Liver (tissue), 9 donors: ENCODE results near the gene ELL. TPM values are rescaled to one million over a fixed set of nuclear protein-coding genes. Genes with fewer than 3 reads are reported as not detected.

ENCODE experiments used
- DNase-seq: peaks from one replicate; pipeline ENCODE4 v3.0.0-alpha.2; 2017; ENCODE audit warnings: low spot score
- H3K27ac ChIP-seq, 2 donors: one replicate each; pipeline ENCODE4 v1.7.0; 2013; ENCODE audit warnings: inconsistent platforms in 2 of 2, low read length in 2 of 2, control low read depth in 1 of 2, low read depth in 1 of 2, mild to moderate bottlenecking in 1 of 2
- H3K27me3 ChIP-seq, 4 donors: one replicate each; pipeline versions ENCODE4 v1.6.1 to v1.7.0; 2013; ENCODE audit warnings: low read length in 3 of 4, inconsistent platforms in 1 of 4, mild to moderate bottlenecking in 1 of 4, moderate library complexity in 1 of 4; ENCODE audit not compliant: control insufficient read depth in 4 of 4, insufficient read depth in 4 of 4
- H3K36me3 ChIP-seq, 4 donors: one replicate each; pipeline versions ENCODE4 v1.6.1 to v1.7.0; 2013; ENCODE audit warnings: low read length in 3 of 4, mild to moderate bottlenecking in 3 of 4, low read depth in 1 of 4, moderate library complexity in 1 of 4; ENCODE audit not compliant: control insufficient read depth in 4 of 4, insufficient read depth in 3 of 4
- H3K4me1 ChIP-seq, 4 donors: one replicate each; pipeline versions ENCODE4 v1.6.1 to v1.7.0; 2013; ENCODE audit warnings: low read length in 3 of 4, mild to moderate bottlenecking in 3 of 4, moderate library complexity in 1 of 4; ENCODE audit not compliant: control insufficient read depth in 4 of 4, insufficient read depth in 4 of 4
- H3K4me3 ChIP-seq, 3 donors: one replicate each; pipeline versions ENCODE4 v1.6.1 to v1.7.0; 2013; ENCODE audit warnings: low read length in 3 of 3, control low read depth in 1 of 3, low read depth in 1 of 3, mild to moderate bottlenecking in 1 of 3
- H3K9ac ChIP-seq, 2 donors: one replicate each; pipeline ENCODE4 v1.7.0; 2013; ENCODE audit warnings: low read length in 2 of 2, mild to moderate bottlenecking in 2 of 2, moderate library complexity in 2 of 2, control low read depth in 1 of 2, low read depth in 1 of 2
- H3K9me3 ChIP-seq, 4 donors: one replicate each; pipeline versions ENCODE4 v1.6.1 to v1.7.0; 2013; ENCODE audit warnings: low read length in 3 of 4; ENCODE audit not compliant: control insufficient read depth in 4 of 4
- CTCF ChIP-seq: fragments of 150-350 bp; IDR thresholded peaks from 2 replicates; pipeline ENCODE4 v1.5.1; 2017; ENCODE audit warnings: improper control_type of control experiment, low read depth, low read length; ENCODE audit not compliant: missing input control
- EGR1 ChIP-seq, 2 donors: IDR thresholded peaks; 2 replicates each; pipeline ENCODE4 v1.6.1; 2016 to 2018; ENCODE audit warnings: antibody characterized with exemption in 2 of 2, low read depth in 2 of 2
- FOXA1 ChIP-seq: IDR thresholded peaks from 2 replicates; pipeline ENCODE4 v1.6.1; 2016; ENCODE audit warnings: antibody characterized with exemption
- FOXA2 ChIP-seq: IDR thresholded peaks from 2 replicates; pipeline ENCODE4 v1.6.1; 2016; ENCODE audit warnings: antibody characterized with exemption
- GABPA ChIP-seq, 2 donors: IDR thresholded peaks in 1 of 2; conservative IDR thresholded peaks in 1 of 2; 2 replicates each; pipeline ENCODE4 v1.6.1; 2016; ENCODE audit warnings: antibody characterized with exemption in 2 of 2, mild to moderate bottlenecking in 1 of 2, moderate library complexity in 1 of 2
- HNF4A ChIP-seq, 2 donors: conservative IDR thresholded peaks; 2 replicates each; pipeline ENCODE4 v1.6.1; 2016; ENCODE audit warnings: antibody characterized with exemption in 2 of 2, mild to moderate bottlenecking in 2 of 2
- HNF4G ChIP-seq: IDR thresholded peaks from 2 replicates; pipeline ENCODE4 v1.6.1; 2016; ENCODE audit warnings: antibody characterized with exemption
- JUND ChIP-seq, 2 donors: IDR thresholded peaks; 2 replicates each; pipeline ENCODE4 v1.6.1; 2016; ENCODE audit warnings: antibody characterized with exemption in 2 of 2
- MAX ChIP-seq: IDR thresholded peaks from 2 replicates; pipeline ENCODE4 v1.6.1; 2016; ENCODE audit warnings: antibody characterized with exemption
- NR2F2 ChIP-seq: IDR thresholded peaks from 2 replicates; pipeline ENCODE4 v1.6.1; 2016; ENCODE audit warnings: antibody characterized with exemption
- RAD21 ChIP-seq, 2 donors: IDR thresholded peaks; 2 replicates each; pipeline ENCODE4 v1.6.1; 2016; ENCODE audit warnings: antibody characterized with exemption in 2 of 2, mild to moderate bottlenecking in 2 of 2
- RXRA ChIP-seq, 2 donors: IDR thresholded peaks; 2 replicates each; pipeline ENCODE4 v1.6.1; 2017 to 2018; ENCODE audit warnings: antibody characterized with exemption in 2 of 2, mild to moderate bottlenecking in 1 of 2
- SP1 ChIP-seq: IDR thresholded peaks from 2 replicates; pipeline ENCODE4 v1.6.1; 2018; ENCODE audit warnings: antibody characterized with exemption, mild to moderate bottlenecking
- TAF1 ChIP-seq: conservative IDR thresholded peaks from 2 replicates; pipeline ENCODE4 v1.6.1; 2016; ENCODE audit warnings: antibody characterized with exemption, mild to moderate bottlenecking
- YY1 ChIP-seq: IDR thresholded peaks from 2 replicates; pipeline ENCODE4 v1.6.1; 2016; ENCODE audit warnings: antibody characterized with exemption, mild to moderate bottlenecking
- WGBS: extraction: QIAGEN DNeasy Blood & Tissue Kit; methylation state at CpG from one replicate; pipeline ENCODE4 v1.1.7; 2013; 5-methylcytosine and 5-hydroxymethylcytosine counted together
- polyA plus RNA-seq, 2 donors: library from polyadenylated mRNA; stranded (reverse) in 1 of 2; unstranded in 1 of 2; fragments of 200-250 nt in 1 of 2; fragments of >200 nt in 1 of 2; fragmentation: Nextera tagmentation in 1 of 2; extraction: Ambion mirVana in 1 of 2; gene quantifications; one replicate each; pipeline versions ENCODE4 v1.2.1 to v1.2.3, GENCODE V29; 2013 to 2015
- total RNA-seq, 2 donors: library from RNA; depleted of rRNA; stranded (reverse); fragments of >200 nt; gene quantifications; one replicate each; pipeline ENCODE4 v1.2.3, GENCODE V29; 2014
- TF ChIP-seq, protein P1 (sequence below): IDR thresholded peaks from 2 replicates; pipeline ENCODE4 v1.6.1; 2016; ENCODE audit warnings: antibody characterized with exemption
- TF ChIP-seq, protein P2 (sequence below): IDR thresholded peaks from 2 replicates; pipeline ENCODE4 v1.6.1; 2016; ENCODE audit warnings: antibody characterized with exemption, mild to moderate bottlenecking
- donor health status: healthy.
- donor health status: healthy.
- donor health status: healthy.
- donor health status: healthy.
- donor health status: healthy.

The ELL gene
- total and polyA plus RNA-seq, 4 donors, result 4.5 to 10.5 (median 6.6) TPM

DNA sequence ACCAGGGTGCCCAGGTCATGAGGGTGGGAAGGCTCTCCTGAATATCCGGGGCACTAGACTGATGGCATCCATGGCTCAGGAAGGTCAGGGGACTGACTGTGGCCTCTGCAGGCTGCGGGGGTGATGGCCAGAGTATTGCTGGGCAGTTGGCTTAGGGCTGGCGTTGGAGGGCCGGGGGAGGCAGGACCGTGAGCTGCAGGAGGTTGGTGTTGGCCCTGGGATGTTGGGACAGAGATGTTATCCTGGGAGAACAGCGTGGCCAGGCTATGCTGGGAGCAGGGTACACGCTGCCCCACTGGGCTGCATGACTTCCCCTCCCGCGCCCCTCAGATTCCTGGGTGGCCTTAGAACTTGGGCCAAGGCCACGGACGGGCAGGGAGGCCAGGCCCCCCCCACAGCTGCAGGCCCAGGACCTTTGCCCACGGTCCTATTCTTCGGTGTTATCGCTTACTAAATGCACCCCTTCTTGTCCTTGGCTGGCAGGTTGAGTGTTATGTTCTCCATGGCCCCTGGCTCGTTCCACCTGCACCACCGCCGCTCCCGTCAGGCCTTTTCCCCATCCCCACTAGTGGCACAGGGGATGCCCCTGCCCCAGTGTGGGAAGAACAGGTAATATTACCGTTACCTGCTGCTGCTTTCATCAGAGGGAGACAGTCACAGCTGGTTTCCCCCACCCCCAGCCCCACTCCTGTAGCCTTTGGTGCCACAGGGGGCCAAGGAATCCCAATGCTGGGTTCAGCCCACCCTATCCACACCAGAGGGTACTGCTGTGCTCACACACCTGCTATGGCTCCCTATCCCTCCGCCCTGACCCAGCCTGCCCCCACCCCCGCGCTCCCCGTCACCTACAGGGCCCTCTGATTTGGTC lies 80.7 kb downstream of the ELL start:
- no peak for DNase-seq
- no peaks in the 10 kb centered on the region for H3K9me3 ChIP-seq
- peaks cover 3 to 26% (median 8%) of the 10 kb centered on the region in 4 donors for H3K4me1 ChIP-seq
- H3K9ac ChIP-seq, result no peak overlapping the region
- H3K4me3 ChIP-seq, result no peak overlapping the region
- no peak overlapping the region for H3K27ac ChIP-seq
- H3K27me3 ChIP-seq, result no peaks in the 10 kb centered on the region
- H3K36me3 ChIP-seq, result peaks cover 4 to 24% (median 12%) of the 10 kb centered on the region in 4 donors
- whole genome bisulfite sequencing, result 82% methylated on average over 23 of the region's 23 CpGs
- TF ChIP-seq NR2F2 (no peak), GABPA (IDR thresholded peaks at IDR 0.05 in 1 of 2, conservative IDR thresholded peaks at IDR 0.05 in 1 of 2) (no peak), MAX (no peak), YY1 (no peak), FOXA2 (no peak), HNF4G (no peak), CTCF (no peak), SP1 (no peak), TAF1 (no peak), RXRA (IDR thresholded peaks at IDR 0.05) (no peak), HNF4A (conservative IDR thresholded peaks at IDR 0.05) (no peak), JUND (IDR thresholded peaks at IDR 0.05) (no peak), EGR1 (IDR thresholded peaks at IDR 0.05; ENCODE audit: low read depth in 2 of 2) (no peak), FOXA1 (no peak), RAD21 (IDR thresholded peaks at IDR 0.05) (no peak)
- TF ChIP-seq, protein P1, sequence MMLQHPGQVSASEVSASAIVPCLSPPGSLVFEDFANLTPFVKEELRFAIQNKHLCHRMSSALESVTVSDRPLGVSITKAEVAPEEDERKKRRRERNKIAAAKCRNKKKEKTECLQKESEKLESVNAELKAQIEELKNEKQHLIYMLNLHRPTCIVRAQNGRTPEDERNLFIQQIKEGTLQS, result no peak
- TF ChIP-seq, protein P2, sequence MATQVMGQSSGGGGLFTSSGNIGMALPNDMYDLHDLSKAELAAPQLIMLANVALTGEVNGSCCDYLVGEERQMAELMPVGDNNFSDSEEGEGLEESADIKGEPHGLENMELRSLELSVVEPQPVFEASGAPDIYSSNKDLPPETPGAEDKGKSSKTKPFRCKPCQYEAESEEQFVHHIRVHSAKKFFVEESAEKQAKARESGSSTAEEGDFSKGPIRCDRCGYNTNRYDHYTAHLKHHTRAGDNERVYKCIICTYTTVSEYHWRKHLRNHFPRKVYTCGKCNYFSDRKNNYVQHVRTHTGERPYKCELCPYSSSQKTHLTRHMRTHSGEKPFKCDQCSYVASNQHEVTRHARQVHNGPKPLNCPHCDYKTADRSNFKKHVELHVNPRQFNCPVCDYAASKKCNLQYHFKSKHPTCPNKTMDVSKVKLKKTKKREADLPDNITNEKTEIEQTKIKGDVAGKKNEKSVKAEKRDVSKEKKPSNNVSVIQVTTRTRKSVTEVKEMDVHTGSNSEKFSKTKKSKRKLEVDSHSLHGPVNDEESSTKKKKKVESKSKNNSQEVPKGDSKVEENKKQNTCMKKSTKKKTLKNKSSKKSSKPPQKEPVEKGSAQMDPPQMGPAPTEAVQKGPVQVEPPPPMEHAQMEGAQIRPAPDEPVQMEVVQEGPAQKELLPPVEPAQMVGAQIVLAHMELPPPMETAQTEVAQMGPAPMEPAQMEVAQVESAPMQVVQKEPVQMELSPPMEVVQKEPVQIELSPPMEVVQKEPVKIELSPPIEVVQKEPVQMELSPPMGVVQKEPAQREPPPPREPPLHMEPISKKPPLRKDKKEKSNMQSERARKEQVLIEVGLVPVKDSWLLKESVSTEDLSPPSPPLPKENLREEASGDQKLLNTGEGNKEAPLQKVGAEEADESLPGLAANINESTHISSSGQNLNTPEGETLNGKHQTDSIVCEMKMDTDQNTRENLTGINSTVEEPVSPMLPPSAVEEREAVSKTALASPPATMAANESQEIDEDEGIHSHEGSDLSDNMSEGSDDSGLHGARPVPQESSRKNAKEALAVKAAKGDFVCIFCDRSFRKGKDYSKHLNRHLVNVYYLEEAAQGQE, result no peak

GRCh38 chr19:18440415-18440877 lies 81.4 kb downstream of the ELL start:
- Histone ChIP-seq H3K9me3 (no peaks in the 10 kb centered on the region), H3K9ac (no peak overlapping the region), H3K27me3 (no peaks in the 10 kb centered on the region), H3K27ac (no peak overlapping the region), H3K4me1 (peaks cover 3 to 26% (median 8%) of the 10 kb centered on the region in 4 donors), H3K4me3 (no peak overlapping the region), H3K36me3 (peaks cover 0 to 18% (median 6%) of the 10 kb centered on the region in 4 donors)
- DNase-seq, result no peak
- TF ChIP-seq RAD21 (IDR thresholded peaks at IDR 0.05), result peak in 1 of 2 donors; percentile 24
- TF ChIP-seq FOXA1, result no peak
- 64% methylated on average over 11 of the region's 11 CpGs for WGBS
